GM19193 (cell line): ENCODE results near the gene NCAN.

ENCODE experiments used
- POLR2A ChIP-seq: IDR thresholded peaks from 4 replicates; pipeline ENCODE4 v1.6.1; 2011; ENCODE audit not compliant: insufficient read depth, insufficient read length; ENCODE audit errors: extremely low read depth

Gene NCAN

GRCh38 chr19:19274716-19275565, 63.2 kb downstream of the NCAN start:
- TF ChIP-seq POLR2A = no peak

GRCh38 chr19:19276386-19276785, 64.6 kb downstream of the NCAN start:
- TF ChIP-seq POLR2A = no peak

- TF ChIP-seq POLR2A = no peak
These were observed 65.1 kb downstream of the NCAN start for GRCh38 chr19:19276851-19277250.

GRCh38 chr19:19278315-19278714, 66.6 kb downstream of the NCAN start:
- no peak for TF ChIP-seq POLR2A

- no peak for TF ChIP-seq POLR2A
These were observed 67.4 kb downstream of the NCAN start for GRCh38 chr19:19279062-19279612.

- TF ChIP-seq POLR2A = no peak
These were observed 68.1 kb downstream of the NCAN start for GRCh38 chr19:19279853-19280252.

- TF ChIP-seq POLR2A = no peak
These were observed 68.8 kb downstream of the NCAN start for GRCh38 chr19:19280561-19280960.

- TF ChIP-seq POLR2A = no peak
These were observed 73.9 kb downstream of the NCAN start for GRCh38 chr19:19285686-19286085.

- no peak for TF ChIP-seq POLR2A
These were observed 80.8 kb downstream of the NCAN start for GRCh38 chr19:19292607-19293006.

- TF ChIP-seq POLR2A = no peak
These were observed 83.2 kb downstream of the NCAN start for GRCh38 chr19:19294914-19295313.

- no peak for TF ChIP-seq POLR2A
These were observed 85.4 kb downstream of the NCAN start for GRCh38 chr19:19296953-19297689.

- no peak for TF ChIP-seq POLR2A
These were observed 86.0 kb downstream of the NCAN start for GRCh38 chr19:19297759-19298158.

- TF ChIP-seq POLR2A = no peak
These were observed 88.9 kb downstream of the NCAN start for GRCh38 chr19:19300613-19301012.
